ENCODE results near the gene SEC14L5. TPM values are rescaled to one million over a fixed set of nuclear protein-coding genes. Genes with fewer than 3 reads are reported as not detected.

Gene SEC14L5
- total and polyA plus RNA-seq, 2 of the 4 experiments (the other 2 are of a cell fraction), result 0.07 TPM; not detected in 1

GRCh38 chr16:5059386-5060072, 101.4 kb downstream of the SEC14L5 start:
- Histone ChIP-seq H3K9ac (ENCODE audit: low read depth, low read length) (no peak overlapping the region), H2BK15ac (ENCODE audit: low read depth, low read length) (no peak overlapping the region), H4K8ac (ENCODE audit: low read depth in 2 of 2, low read length in 2 of 2) (no peak overlapping the region), H3K4ac (ENCODE audit: low read depth, low read length) (no peak overlapping the region), H2AK9ac (replicated peaks; ENCODE audit: low read depth, low read length, poor library complexity) (no peak overlapping the region), H3K79me1 (ENCODE audit: low read depth in 1 of 2, low read length in 2 of 2) (no peaks in the 10 kb centered on the region), H2BK5ac (ENCODE audit: low read depth, low read length, poor library complexity, severe bottlenecking) (no peak overlapping the region), H3K4me3 (ENCODE audit: insufficient read depth, low read depth, low read length) (no peak overlapping the region), H3K18ac (ENCODE audit: low read depth, low read length) (no peak overlapping the region), H2BK120ac (ENCODE audit: low read depth, low read length) (no peak overlapping the region), H2AFZ (replicated peaks; ENCODE audit: low read length, poor library complexity) (no peak overlapping the region), H4K5ac (ENCODE audit: low read depth, low read length) (no peak overlapping the region), H3K9me1 (ENCODE audit: insufficient read depth, low read length) (no peaks in the 10 kb centered on the region), H3K9me3 (ENCODE audit: control insufficient read depth, insufficient read depth, low read length) (no peaks in the 10 kb centered on the region), H3K4me1 (ENCODE audit: control insufficient read depth, insufficient read depth, low read length) (no peaks in the 10 kb centered on the region; the same call in 1 of the 2 replicates), H4K91ac (ENCODE audit: insufficient read depth, low read depth, low read length) (no peak overlapping the region), H3K36me3 (ENCODE audit: control insufficient read depth, insufficient read depth, low read length) (no peaks in the 10 kb centered on the region), H4K20me1 (ENCODE audit: insufficient read depth, low read length) (no peaks in the 10 kb centered on the region), H2AK5ac (ENCODE audit: low read depth, low read length) (no peak overlapping the region), H3K27me3 (ENCODE audit: control insufficient read depth, insufficient read depth, low read length) (peaks cover 12% of the 10 kb centered on the region), H3K23ac (ENCODE audit: low read depth, low read length) (no peak overlapping the region), H3K4me2 (ENCODE audit: low read depth, low read length) (no peak overlapping the region), H2BK20ac (ENCODE audit: low read depth, low read length) (no peak overlapping the region), H3K56ac (ENCODE audit: extremely low read depth, insufficient read depth, low read length) (no peak overlapping the region), H3K14ac (replicated peaks; ENCODE audit: low read depth, low read length) (no peak overlapping the region), H3K27ac (ENCODE audit: insufficient read depth, low read length) (no peak overlapping the region)
- no TSS peak for BruUV-seq (replicated peaks)
- intact Hi-C loops (cut with micrococcal nuclease) (no loop called here), in situ Hi-C loops (cut with MboI; ENCODE audit: low sequenced_read_pairs) (no loop called here), dilution Hi-C loops (cut with HindIII; ENCODE audit: low sequenced_read_pairs, unreplicated experiment) (no loop called here)
- ATAC-seq (ENCODE audit: low read depth), result no peak
- TF ChIP-seq CHD1 (IDR thresholded peaks at IDR 0.05; ENCODE audit: low read depth, low read length), result no peak
- no peak for DNase-seq
- ChIA-PET POLR2A (ENCODE audit: unreplicated experiment) (no interaction called here), CTCF (no interaction called here)
- WGBS, 2 experiments (ENCODE audit: extremely low coverage in 2 of 2, insufficient read length in 1 of 2), result 20% methylated on average over 1 of the region's 6 CpGs; no CpG with 5 or more reads in 1 of the 2 experiments
